Activated CD8-positive, alpha-beta memory T cell treated with anti-CD3 and anti-CD28 coated beads, Interleukin-2, amount 10 ng/mL, durations not matched to agents 7 days and 5 days (primary cell): ENCODE measurements around the gene TCEAL8. TPM values are rescaled to one million over a fixed set of nuclear protein-coding genes. Genes with fewer than 3 reads are reported as not detected.
"Not testable (repeated sequence)": the region's sequence is repeated elsewhere in the genome, so short reads cannot be mapped to it uniquely, and the experiment has no call there.

Experiments used
- ATAC-seq: fragments of 150-1000 bp; cut with Tn5 transposase; one replicate; pipeline ENCODE4 v1.10.0; 2021; ENCODE audit warnings: moderate library complexity
- CTCF ChIA-PET: fragments of 350-600 bp; sonication (Branson Sonifier 250); formaldehyde crosslinking; loops from one replicate; lab custom pipeline; 2021; ENCODE audit warnings: antibody characterized with exemption; lab: Charles Lee
- DNase-seq: peaks from one replicate; pipeline ENCODE4 v3.0.0-alpha.2; 2020
- H3K27ac Mint-ChIP-seq: one replicate; pipeline ENCODE4 v1.8.0; 2021; ENCODE audit warnings: mild to moderate bottlenecking, mixed read lengths
- H3K27me3 Mint-ChIP-seq: one replicate; pipeline ENCODE4 v1.8.0; 2021; ENCODE audit warnings: mixed read lengths
- H3K36me3 Mint-ChIP-seq: one replicate; pipeline ENCODE4 v1.8.0; 2021; ENCODE audit warnings: mild to moderate bottlenecking, mixed read lengths
- H3K4me1 Mint-ChIP-seq: one replicate; pipeline ENCODE4 v1.8.0; 2021; ENCODE audit warnings: mixed read lengths
- H3K4me3 Mint-ChIP-seq: one replicate; pipeline ENCODE4 v1.8.0; 2021; ENCODE audit warnings: mild to moderate bottlenecking, moderate library complexity, mixed read lengths
- H3K9me3 Mint-ChIP-seq: one replicate; pipeline ENCODE4 v1.8.0; 2022; ENCODE audit warnings: low read depth, mixed read lengths
- total RNA-seq, 2 experiments: library from RNA; stranded (reverse); gene quantifications; one replicate each; pipeline ENCODE4 v1.2.3, GENCODE V29; 2021

The TCEAL8 gene
- total RNA-seq, 2 experiments from 2014 or later, result 28.5 to 31.9 TPM

- Mint-ChIP-seq H3K4me1 (peaks cover 1% of the 10 kb centered on the region), H3K9me3 (no peaks in the 10 kb centered on the region), H3K27me3 (no peaks in the 10 kb centered on the region), H3K36me3 (peaks cover 3% of the 10 kb centered on the region), H3K4me3 (no peak overlapping the region), H3K27ac (no peak overlapping the region)
- ATAC-seq (no peak), DNase-seq (no peak)
- CTCF ChIA-PET, result interaction anchor here (1.2 to 1.4 kb wide), 2 partner anchors 37 to 40 kb away, joined by 5 to 8 read pairs; no protein-coding TSS in a partner anchor
Measured at GRCh38 chrX:103248553-103248952, 6.4 kb downstream of the TCEAL8 start.

DNA sequence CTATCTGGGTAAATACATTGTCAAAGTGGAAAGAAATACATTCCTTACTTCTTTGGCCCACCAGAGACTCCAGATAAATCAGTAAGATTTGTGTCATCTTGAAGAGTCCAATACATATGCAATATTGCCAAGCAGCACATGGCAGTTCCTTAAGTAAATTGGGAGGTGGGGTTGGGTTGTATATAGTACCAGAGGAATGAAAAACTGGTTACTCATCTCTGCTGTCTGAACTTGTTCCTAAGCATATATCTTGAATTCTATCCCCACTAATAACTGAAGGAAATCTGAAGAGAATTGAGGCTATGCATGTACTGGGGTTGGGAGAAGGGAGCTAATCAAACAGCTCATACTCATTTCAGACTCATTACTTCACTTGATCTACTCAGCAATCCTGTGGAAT is 14.8 kb downstream of the TCEAL8 start:
- ATAC-seq (no peak), DNase-seq (no peak)
- Mint-ChIP-seq H3K27me3 (peaks cover 2% of the 10 kb centered on the region), H3K27ac (no peak overlapping the region), H3K9me3 (no peaks in the 10 kb centered on the region), H3K4me3 (no peak overlapping the region), H3K36me3 (no peaks in the 10 kb centered on the region), H3K4me1 (no peaks in the 10 kb centered on the region)
- CTCF ChIA-PET, result no interaction called here

- Mint-ChIP-seq H3K27me3 (no peaks in the 10 kb centered on the region), H3K4me3 (no peak overlapping the region), H3K9me3 (no peaks in the 10 kb centered on the region), H3K4me1 (no peaks in the 10 kb centered on the region), H3K27ac (no peak overlapping the region), H3K36me3 (no peaks in the 10 kb centered on the region)
- CTCF ChIA-PET, result no interaction called here
- DNase-seq (no peak), ATAC-seq (no peak)
Measured at GRCh38 chrX:103236296-103236695, 18.7 kb downstream of the TCEAL8 start.

DNA sequence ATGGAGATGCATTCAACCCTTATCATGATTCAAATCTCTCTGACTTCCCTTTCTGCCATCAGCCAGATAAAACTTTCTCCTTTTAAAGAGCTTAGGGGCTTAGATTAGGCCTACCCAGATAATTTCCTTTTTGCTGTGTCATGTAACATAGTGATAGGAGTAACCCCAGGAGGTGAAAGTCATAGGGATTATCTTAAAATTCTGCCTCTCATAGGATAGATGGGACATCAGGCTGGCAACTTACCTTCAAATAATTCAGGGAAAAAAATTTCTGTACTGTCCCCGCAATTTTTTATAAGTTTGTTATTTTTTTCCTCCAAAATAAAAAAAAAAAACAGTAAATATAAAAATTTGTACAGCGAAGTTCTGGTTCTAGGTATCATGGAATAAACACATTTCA is 19.3 kb downstream of the TCEAL8 start:
- H3K4me3 Mint-ChIP-seq, CTCF ChIA-PET: not testable (repeated sequence)

DNA sequence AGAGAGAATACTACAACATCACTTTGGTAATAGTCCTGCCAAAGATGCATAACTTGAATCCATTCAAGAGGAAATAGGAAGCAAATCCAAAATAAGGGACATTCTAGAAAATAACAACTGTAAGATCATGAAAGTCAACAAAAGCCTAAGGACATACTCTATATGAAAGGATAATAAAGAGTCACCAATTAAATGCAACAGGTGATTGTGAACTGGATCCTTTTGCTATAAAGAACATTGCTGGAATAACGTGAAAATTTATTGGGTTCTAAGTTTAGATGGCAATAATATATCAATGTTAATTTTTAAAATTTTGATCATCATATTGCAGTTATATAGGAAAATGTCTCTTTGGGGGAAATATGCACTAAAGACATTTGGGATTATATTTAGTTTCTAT is 20.1 kb downstream of the TCEAL8 start:
- no peaks in the 10 kb centered on the region for H3K27me3 Mint-ChIP-seq
- no peaks in the 10 kb centered on the region for H3K9me3 Mint-ChIP-seq
- DNase-seq (no peak), ATAC-seq (no peak)
- no peak overlapping the region for H3K27ac Mint-ChIP-seq
- H3K4me3 Mint-ChIP-seq, result no peak overlapping the region
- H3K36me3 Mint-ChIP-seq, result no peaks in the 10 kb centered on the region
- H3K4me1 Mint-ChIP-seq, result no peaks in the 10 kb centered on the region
- CTCF ChIA-PET, result no interaction called here

More for the DNA sequence above, 19.3 kb downstream of the TCEAL8 start:
- not testable (repeated sequence) for ATAC-seq, H3K9me3 Mint-ChIP-seq, DNase-seq, H3K27me3 Mint-ChIP-seq, H3K27ac Mint-ChIP-seq, H3K36me3 Mint-ChIP-seq, H3K4me1 Mint-ChIP-seq

- no peaks in the 10 kb centered on the region for H3K27me3 Mint-ChIP-seq
- DNase-seq, result no peak
- H3K27ac Mint-ChIP-seq, result no peak overlapping the region
- no peaks in the 10 kb centered on the region for H3K4me1 Mint-ChIP-seq
- ATAC-seq, result no peak
- H3K36me3 Mint-ChIP-seq, result no peaks in the 10 kb centered on the region
- CTCF ChIA-PET, result no interaction called here
- no peak overlapping the region for H3K4me3 Mint-ChIP-seq
- no peaks in the 10 kb centered on the region for H3K9me3 Mint-ChIP-seq
Measured at GRCh38 chrX:103233263-103233662, 21.7 kb downstream of the TCEAL8 start.

- H3K4me1 Mint-ChIP-seq, CTCF ChIA-PET, ATAC-seq: not testable (repeated sequence)
Measured at GRCh38 chrX:103225918-103226317, 29.0 kb downstream of the TCEAL8 start.

GRCh38 chrX:103220511-103221323 is 34.2 kb downstream of the TCEAL8 start:
- no peak for ATAC-seq
- no peak for DNase-seq
- Mint-ChIP-seq H3K4me1 (no peaks in the 10 kb centered on the region), H3K36me3 (peaks cover 5% of the 10 kb centered on the region), H3K27ac (no peak overlapping the region), H3K4me3 (no peak overlapping the region), H3K27me3 (peaks cover 36% of the 10 kb centered on the region), H3K9me3 (no peaks in the 10 kb centered on the region)
- CTCF ChIA-PET, result interaction anchor here (1.4 kb wide), 1 partner anchor 10 kb away, joined by 7 read pairs; no protein-coding TSS in a partner anchor

More at GRCh38 chrX:103225918-103226317, 29.0 kb downstream of the TCEAL8 start:
- not testable (repeated sequence) for H3K36me3 Mint-ChIP-seq, H3K9me3 Mint-ChIP-seq, DNase-seq, H3K4me3 Mint-ChIP-seq, H3K27ac Mint-ChIP-seq
- H3K27me3 Mint-ChIP-seq, result peaks cover 30% of the 10 kb centered on the region

DNA sequence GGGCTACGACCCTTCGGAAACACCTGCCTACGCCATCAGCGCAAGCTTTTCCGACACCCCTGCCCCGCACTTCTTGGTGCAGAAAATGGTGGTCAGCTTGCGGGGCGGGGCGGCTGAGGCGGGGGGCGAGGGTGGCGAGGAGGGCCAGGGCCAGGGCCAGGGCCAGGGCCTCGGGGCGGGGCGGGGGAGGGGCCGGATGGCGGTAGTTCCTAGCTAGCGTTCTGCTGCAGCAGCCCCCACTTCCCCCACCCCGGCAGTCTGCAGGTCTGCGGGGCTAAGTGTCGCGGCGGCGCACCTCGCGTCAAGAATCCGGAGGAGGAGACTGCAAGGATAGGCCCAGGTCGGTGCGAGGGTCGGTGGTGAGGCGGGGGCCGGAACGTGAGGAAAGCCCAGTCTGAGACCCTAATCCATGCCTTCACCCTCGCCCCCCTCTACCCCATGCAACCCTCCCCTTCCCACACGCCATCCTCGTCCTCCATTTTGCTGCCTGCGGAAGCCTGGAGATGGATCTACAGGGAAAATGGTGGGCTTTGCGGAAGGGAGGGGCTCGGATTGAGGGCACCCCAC is 39.4 kb downstream of the TCEAL8 start:
- H3K27me3 Mint-ChIP-seq, result peaks cover 6% of the 10 kb centered on the region
- CTCF ChIA-PET, result interaction anchor here (1.0 kb wide), 1 partner anchor 248 kb away, joined by 3 read pairs; no protein-coding TSS in a partner anchor
- peaks cover 2% of the 10 kb centered on the region for H3K4me1 Mint-ChIP-seq
- DNase-seq (peak; percentile 50), ATAC-seq (peak; percentile 43)
- peak overlapping the region; percentile 64 for H3K27ac Mint-ChIP-seq
- H3K9me3 Mint-ChIP-seq, result no peaks in the 10 kb centered on the region
- peak overlapping the region; percentile 61 for H3K4me3 Mint-ChIP-seq
- peaks cover 5% of the 10 kb centered on the region for H3K36me3 Mint-ChIP-seq

DNA sequence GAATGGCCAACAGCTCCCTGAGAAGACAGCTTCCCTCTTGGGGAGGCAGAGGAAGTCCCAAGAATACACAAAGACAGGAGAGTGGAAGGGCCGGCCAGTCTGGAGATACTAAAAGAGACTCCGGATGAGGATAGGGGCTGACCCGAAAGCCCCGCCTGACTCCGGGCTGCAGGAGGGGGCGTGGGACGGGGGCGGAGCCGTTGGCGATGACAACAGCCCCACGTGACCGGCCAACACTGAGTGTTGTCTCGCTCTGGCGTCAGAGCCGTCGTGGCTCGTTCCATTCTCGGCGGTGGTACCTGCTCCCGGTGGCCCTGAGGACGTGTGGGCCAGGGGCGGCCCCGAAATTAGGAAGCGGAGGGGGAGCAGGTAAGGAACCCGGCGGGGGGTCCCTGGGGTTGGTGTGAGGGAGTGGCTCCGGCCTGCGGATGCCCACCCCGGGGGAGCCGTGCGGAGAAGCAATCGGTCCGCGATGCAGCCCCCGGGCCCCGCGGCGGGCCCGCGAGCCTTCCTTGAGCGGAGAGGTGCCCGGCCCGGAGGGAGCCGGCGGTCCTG is 40.0 kb downstream of the TCEAL8 start, which contains the start of gene BEX4:
Gene BEX4 (plus strand): TSS at position 239 of the 555 bp plus-strand sequence. CDS start 1,046 bp downstream, outside the sequence.
- Mint-ChIP-seq H3K4me1 (peaks cover 2% of the 10 kb centered on the region), H3K4me3 (peak within 1 kb of the TSS; percentile 66), H3K9me3 (no peaks in the 10 kb centered on the region), H3K36me3 (peaks cover 5% of the 10 kb centered on the region), H3K27ac (peak within 1 kb of the TSS; percentile 78), H3K27me3 (peaks cover 6% of the 10 kb centered on the region)
- DNase-seq, result peak; percentile 87
- peak; percentile 94 for ATAC-seq
- CTCF ChIA-PET, result interaction anchor here (1.0 kb wide), 1 partner anchor 249 kb away, joined by 3 read pairs; no protein-coding TSS in a partner anchor

DNA sequence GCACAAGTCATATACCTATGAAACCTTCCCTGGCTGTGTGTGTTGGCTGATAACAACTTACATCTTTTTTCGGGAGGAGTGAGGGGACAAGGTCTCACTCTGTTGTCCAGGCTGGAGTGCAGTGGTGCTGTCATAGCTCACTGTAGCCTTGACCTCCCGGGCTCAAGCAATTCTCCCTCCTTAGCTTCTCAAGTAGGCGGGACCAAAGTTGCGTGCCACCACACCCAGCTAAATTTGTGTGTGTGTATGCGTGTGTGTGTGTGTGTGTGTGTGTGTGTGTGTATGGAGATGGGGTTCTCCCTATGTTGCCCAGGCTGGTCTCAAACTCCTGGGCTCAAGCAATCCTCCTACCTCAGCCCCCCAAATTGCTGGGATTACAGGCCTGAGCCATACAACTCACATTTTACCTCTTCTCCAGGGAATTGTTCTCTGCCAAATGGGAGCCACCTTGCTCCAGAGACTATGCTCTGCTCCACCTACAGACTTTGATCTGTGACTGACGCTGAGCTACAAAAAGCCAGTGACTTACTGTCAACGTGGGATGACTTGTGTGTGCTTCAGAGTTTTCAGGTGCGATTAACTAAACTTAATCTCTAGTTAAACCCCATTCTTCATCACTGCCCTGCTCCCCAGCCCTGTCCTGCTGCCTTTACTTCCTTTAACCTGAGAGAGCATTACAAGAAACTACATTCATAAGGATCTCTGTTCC is 42.1 kb downstream of the TCEAL8 start:
- Mint-ChIP-seq H3K9me3 (no peaks in the 10 kb centered on the region), H3K27me3 (no peaks in the 10 kb centered on the region), H3K27ac (no peak overlapping the region), H3K4me1 (peaks cover 2% of the 10 kb centered on the region), H3K4me3 (no peak overlapping the region), H3K36me3 (peaks cover 5% of the 10 kb centered on the region)
- no peak for ATAC-seq
- DNase-seq, result no peak
- CTCF ChIA-PET, result no interaction called here

DNA sequence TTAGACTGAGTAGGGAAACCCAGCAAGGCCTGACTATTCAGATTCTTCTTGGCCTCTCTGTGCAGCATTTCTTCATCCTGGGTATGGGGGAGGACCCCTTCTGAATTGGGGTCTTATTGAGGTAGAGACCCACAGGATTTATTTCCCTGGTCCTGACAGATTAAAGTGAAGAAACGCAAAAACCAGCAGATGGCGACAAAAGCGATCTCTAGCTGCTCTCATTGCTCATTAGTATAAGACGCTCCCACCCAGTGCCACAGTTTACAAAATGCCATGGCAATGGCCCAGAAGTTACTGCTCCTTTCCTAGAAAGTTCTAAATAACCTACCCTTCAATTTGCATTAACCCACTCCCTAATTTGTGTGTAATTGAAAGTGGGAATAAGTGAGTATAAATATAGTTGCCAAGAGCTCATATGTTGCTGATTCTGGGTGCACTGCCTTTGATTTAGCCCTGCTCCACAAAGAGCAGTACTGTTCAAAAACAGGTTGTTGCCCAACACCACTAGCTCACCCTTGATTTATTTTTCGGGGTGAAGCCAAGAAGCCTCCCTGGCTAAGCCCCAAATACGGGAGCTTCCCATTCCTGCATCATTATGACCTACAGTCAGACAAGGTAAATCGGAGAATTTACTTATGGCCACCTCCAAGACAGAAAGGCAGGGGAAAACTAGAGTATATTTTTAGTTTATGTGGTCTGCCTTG is 43.8 kb downstream of the TCEAL8 start:
- no peaks in the 10 kb centered on the region for H3K9me3 Mint-ChIP-seq
- H3K27ac Mint-ChIP-seq, result no peak overlapping the region
- peaks cover 2% of the 10 kb centered on the region for H3K4me1 Mint-ChIP-seq
- H3K36me3 Mint-ChIP-seq, result peaks cover 2% of the 10 kb centered on the region
- DNase-seq (peak; percentile 52), ATAC-seq (no peak)
- H3K4me3 Mint-ChIP-seq, result no peak overlapping the region
- CTCF ChIA-PET, result interaction anchor here (1.0 to 2.1 kb wide), 7 partner anchors 11 to 277 kb away, joined by 3 to 8 read pairs (median 7); no protein-coding TSS in a partner anchor
- H3K27me3 Mint-ChIP-seq, result no peaks in the 10 kb centered on the region
